ENCODE measurements around the gene POMGNT1.

GRCh38 chr1:46175243-46175642, 23.0 kb downstream of the POMGNT1 start:
- no peak for TF ChIP-seq CTCF (conservative IDR thresholded peaks at IDR 0.05; ENCODE audit: low read length)
- no peak for TF ChIP-seq EZH2phosphoT487 (IDR thresholded peaks at IDR 0.05; ENCODE audit: borderline replicate concordance)

All from Loucy (cell line).